T-helper 2 cell treated with Interferon-gamma antibody and Interleukin-4, amounts not matched to agents 100 ng/mL and 5 ng/mL, for 36 hours (primary cell): ENCODE results near the gene WASF2. TPM values are rescaled to one million over a fixed set of nuclear protein-coding genes. Genes with fewer than 3 reads are reported as not detected.
"Not testable (repeated sequence)": the region's sequence is repeated elsewhere in the genome, so short reads cannot be mapped to it uniquely, and the experiment has no call there.

Experiments used
- intact Hi-C: fragments of 100-400 bp; cut with micrococcal nuclease; formaldehyde crosslinking; loops from one replicate; pipeline ENCODE4 v1.15.1; 2023
- total RNA-seq: library from RNA; stranded (reverse); gene quantifications from 2 replicates; pipeline ENCODE4 v1.2.3, GENCODE V29; 2022

Gene WASF2
- total RNA-seq, 1 donor from 2014 or later = 124 TPM

DNA sequence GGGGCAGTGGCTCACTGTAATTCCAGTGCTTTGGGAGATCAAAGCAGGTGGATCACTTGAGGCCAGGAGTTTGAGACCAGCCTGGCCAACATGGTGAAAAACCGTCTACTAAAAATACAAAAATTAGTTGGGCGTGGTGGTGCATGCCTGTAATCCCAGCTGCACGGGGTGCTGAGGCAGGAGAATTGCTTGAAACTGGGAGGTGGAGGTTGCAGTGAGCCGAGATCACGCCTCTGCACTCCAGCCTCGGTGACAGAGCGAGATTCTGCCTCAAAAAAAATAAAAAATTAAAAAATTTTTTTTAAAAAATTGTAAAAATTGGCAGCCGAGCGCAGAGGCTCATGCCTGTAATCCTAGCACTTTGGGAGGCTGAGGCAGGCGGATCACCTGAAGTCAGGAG lies 31.4 kb downstream of the WASF2 start:
- intact Hi-C loops = not testable (repeated sequence)

GRCh38 chr1:27455139-27455811 lies 34.7 kb downstream of the WASF2 start:
- intact Hi-C loops = no loop called here

DNA sequence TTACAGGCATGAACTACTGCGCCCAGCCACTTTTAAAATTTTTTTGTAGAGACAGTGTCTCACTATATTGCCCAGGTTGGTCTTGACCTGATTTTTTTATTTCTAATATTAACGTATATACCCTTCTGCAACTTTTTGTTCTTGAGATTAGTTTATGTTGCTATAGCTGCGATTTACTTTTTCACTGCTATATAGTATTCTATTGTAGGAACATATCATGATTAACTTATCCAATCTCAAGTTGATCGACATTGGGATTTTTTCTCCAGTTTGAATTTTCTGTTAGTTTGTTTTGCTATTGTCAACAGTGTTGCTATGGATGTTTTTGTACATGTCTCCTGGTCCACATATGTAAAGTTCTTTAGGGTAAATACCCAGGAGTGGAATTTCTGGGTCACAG lies 35.4 kb downstream of the WASF2 start:
- intact Hi-C loops = no loop called here

- intact Hi-C loops = no loop called here
Observed at GRCh38 chr1:27451343-27451742, 38.6 kb downstream of the WASF2 start.

- intact Hi-C loops = no loop called here
Observed at GRCh38 chr1:27448982-27449381, 41.0 kb downstream of the WASF2 start.

DNA sequence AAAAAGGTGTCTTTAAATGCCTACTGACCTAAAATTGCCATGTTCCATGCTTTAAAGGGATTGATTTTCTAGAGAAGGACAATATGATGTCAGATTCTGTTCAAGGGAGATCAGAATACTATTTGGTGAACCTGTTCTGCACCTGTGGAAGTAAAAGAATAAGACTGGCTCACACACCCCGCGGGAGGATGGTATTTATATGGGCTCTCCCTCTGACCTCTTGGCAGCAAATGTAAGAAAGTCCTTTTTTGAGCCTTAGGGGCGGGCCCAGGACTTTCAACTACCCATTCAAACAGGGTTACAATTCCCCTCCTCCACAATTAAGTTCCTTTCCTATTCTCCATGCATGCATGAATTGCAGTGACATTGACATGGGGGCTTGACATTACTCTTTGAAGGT lies 42.1 kb downstream of the WASF2 start:
- intact Hi-C loops = no loop called here

DNA sequence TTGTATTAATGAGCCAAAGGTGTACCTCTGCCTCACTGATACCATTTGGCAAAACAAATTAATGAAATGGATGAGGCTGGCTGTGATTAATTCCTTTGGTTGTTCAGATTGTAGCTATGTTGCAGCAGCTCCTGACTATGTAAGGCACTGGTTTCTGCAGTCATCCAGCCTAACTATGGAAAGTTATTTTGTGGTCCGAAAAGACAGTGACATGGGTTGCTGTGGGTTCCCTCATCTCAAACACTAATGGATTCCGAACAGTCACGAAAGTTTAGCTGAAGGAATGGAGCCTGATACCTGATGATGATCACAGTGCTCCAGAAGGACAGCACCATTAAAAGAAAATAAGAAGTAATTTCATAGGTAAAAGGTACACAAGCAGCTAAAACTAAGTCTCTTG lies 42.6 kb downstream of the WASF2 start:
- intact Hi-C loops = no loop called here

GRCh38 chr1:27446496-27447020 lies 43.4 kb downstream of the WASF2 start:
- intact Hi-C loops = no loop called here

DNA sequence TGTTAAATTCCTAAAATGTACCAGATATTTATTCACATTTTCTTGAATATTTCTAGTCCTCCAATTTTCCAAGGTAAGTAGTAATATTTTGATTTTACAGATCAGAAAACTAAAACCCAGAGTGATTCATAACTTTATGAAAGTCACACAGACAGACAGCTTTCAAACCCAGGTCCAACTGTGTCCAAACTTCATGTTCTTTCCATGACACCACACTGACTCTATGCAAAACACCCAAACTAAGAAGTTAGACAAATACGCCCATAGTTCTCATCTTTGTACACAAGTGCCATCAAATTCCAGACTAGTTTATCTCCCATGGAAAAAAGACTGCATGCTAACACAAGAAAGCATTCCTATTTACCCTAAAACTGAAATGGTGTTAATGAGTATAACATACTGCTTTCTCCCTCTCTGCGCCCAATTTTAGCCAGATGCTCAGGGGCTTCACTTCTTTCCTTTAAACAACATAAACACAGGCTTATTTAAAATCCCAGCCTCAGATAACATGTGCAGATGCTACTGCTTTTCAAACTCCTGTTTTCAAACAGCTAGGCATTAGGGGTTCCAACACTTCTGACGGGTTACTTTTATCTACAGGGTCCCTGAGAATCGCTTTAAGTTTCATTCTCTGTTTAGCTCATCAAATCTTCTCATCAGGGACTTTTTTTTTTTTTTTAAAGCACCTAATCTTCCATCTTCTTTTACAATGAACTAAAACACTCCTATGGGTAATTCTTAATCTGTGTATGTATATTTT lies 44.6 kb downstream of the WASF2 start:
- intact Hi-C loops = no loop called here

DNA sequence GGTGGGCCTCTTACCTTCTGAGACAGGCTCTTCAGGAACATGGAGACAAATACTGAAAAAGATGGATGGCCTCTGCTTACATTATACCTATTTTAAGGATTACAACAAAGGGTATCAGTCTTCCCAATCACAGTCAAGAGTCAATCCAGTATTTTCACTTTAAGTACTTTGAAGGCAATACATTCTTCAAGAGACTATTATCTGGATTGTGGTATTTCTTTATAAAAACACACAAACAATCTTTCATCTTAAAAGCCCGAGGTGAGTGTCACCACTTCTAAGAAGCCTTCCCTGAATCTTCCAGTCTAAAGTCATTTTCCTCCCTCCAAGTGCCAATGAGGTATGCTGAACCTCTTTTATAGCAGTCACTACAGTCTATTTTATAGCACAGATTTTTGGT lies 45.3 kb downstream of the WASF2 start:
- intact Hi-C loops = no loop called here

DNA sequence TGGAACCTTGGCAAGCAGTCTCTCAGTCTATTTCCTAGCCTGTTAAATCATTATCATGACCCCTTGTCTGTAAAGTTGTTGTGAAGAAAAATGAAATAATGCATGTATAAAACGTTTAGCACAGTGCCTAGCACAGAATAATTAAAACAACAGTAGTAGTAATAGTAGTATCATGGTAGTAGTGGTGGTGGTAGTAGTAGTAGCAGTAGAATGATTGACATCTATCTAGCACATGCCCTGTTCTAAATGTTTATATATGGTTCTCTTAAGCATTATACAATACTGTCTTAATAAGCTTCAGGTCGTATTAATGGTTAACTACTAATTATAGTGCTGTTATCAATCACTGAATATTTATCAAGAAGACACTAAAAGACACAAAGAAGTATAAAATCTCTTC lies 50.8 kb downstream of the WASF2 start:
- intact Hi-C loops = no loop called here

GRCh38 chr1:27438621-27439061 lies 51.3 kb downstream of the WASF2 start:
- intact Hi-C loops = no loop called here

DNA sequence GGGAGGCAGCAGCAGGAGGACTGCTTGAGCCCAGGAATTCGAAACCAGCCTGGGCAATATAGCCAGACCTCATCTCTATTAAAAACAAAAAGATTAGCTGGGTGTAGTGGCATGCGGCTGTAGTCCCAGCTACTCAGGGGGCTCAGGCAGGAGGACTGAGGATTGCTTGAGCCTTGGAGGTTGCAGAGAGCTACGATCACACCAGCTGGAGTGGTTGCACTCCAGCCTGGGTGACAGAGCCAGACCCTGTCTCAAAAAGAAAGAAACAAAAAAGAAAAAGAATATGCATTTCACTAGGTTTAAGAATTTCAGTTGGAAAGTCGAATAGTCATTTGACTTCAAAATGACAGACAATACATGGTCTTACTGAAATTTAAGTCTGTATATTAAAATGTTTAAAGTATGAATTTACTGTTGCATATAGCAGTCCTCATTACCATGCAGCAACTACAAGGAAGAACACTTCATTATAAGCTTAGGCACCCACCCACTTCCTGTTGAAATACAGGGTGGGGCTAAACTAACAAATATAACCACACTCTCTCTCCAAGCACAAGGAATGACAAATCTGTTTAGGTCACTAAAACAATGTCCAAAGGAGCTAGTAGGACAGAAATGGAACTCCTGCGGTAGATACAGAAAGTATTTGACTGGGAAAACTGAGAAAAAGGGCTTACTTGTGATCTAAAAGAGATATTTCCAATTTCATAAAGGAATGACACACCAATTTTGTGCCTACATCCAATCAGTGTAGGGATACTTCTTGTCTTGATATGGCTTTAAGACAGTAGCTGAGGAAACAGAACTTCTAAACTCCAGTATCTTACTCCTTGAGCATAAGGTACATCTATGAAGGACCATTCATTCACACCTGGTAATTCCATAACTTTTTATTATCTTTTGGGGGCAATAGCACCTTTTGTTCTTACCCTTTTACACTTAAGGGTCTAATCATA lies 53.5 kb downstream of the WASF2 start:
- intact Hi-C loops = no loop called here

- intact Hi-C loops = no loop called here
Observed at GRCh38 chr1:27435566-27436203, 54.3 kb downstream of the WASF2 start.

DNA sequence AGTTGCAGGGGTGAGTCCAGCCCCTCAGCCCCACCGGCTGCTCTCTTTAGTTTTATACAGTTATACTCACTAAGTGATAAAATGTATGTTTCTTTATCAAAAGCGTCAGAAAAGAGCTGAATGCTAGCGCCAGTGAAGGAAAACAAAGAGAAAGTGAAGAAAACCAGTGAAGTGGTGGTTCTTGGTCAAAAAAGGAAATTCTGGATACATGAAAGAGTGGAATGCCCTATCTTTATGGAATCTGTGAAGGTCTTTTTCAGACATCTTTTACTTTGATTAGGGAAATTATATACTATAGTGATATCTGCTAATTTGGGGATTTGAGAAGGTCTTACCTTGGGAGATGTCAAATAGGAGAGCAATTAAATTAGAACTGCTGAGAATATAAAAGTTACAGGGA lies 56.3 kb downstream of the WASF2 start:
- intact Hi-C loops = loop anchor here (5.0 kb wide), 1 partner anchor 59 kb away; the partner anchor contains the start of gene WASF2

- intact Hi-C loops = loop anchor here (5.0 kb wide), 1 partner anchor 60 kb away; the partner anchor contains the start of gene WASF2
Observed at GRCh38 chr1:27432725-27433124, 57.2 kb downstream of the WASF2 start.

DNA sequence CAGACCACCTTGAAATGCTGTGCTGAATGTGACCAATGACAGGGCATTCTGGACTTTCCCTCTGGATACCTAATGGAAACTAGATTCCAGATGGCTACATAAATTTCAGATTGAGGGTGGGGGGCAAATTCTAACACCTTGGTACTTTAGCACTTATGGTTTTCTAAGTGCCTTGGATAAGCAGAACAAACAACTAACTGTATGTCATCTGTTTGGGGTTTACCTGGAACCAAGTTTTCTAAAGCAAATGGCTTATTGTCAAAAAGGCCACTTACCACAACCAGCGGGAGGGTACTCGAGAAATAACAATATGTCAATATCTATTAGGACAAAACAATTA lies 58.4 kb downstream of the WASF2 start:
- intact Hi-C loops = loop anchor here (5.0 kb wide), 1 partner anchor 61 kb away; the partner anchor contains the start of gene WASF2

- intact Hi-C loops = loop anchor here (5.0 kb wide), 1 partner anchor 61 kb away; the partner anchor contains the start of gene WASF2
Observed at GRCh38 chr1:27430903-27431600, 58.9 kb downstream of the WASF2 start.

DNA sequence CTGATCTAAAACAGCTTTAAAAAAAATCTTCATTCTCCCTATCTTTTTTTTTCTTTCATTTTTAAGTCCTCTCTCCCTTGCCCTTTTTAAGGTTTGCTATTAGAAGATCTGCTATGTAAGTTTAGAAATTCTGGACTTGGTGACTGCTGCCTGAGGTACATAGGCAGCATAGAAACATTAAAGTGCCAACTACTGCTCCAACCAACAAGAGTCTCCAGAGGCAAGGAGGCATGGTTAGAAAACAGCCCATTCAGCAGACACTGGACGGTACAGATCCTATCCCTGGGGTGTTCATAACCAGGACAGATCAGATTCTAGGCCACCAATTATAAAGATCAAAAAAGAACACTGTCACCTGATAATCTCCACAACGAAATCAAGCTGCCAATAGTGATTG lies 60.9 kb downstream of the WASF2 start:
- intact Hi-C loops = no loop called here

- intact Hi-C loops = no loop called here
Observed at GRCh38 chr1:27428316-27429028, 61.5 kb downstream of the WASF2 start.
